ENCODE measurements around the gene RADX.

RADX gene

GRCh38 chrX:106680716-106681115, 68.9 kb downstream of the RADX start:
- DNase-seq (ENCODE audit: low spot score) (no peak), FAIRE-seq (no peak)

- no peak for FAIRE-seq
These were observed 72.4 kb downstream of the RADX start for GRCh38 chrX:106684207-106684606.

GRCh38 chrX:106692425-106693065, 80.8 kb downstream of the RADX start:
- no peak for DNase-seq (ENCODE audit: low spot score)
- no peak for FAIRE-seq

More at GRCh38 chrX:106684207-106684606, 72.4 kb downstream of the RADX start:
- no peak for DNase-seq (ENCODE audit: low spot score)

GRCh38 chrX:106696502-106696901, 84.7 kb downstream of the RADX start:
- no peak for FAIRE-seq
- DNase-seq (ENCODE audit: low spot score): no peak

GRCh38 chrX:106698693-106699092, 86.9 kb downstream of the RADX start:
- FAIRE-seq: no peak
- DNase-seq (ENCODE audit: low spot score): peak; percentile 2

GRCh38 chrX:106702636-106703035, 90.9 kb downstream of the RADX start:
- DNase-seq (ENCODE audit: low spot score) (no peak), FAIRE-seq (no peak)

- DNase-seq (ENCODE audit: low spot score) (no peak), FAIRE-seq (no peak)
These were observed 94.7 kb downstream of the RADX start for GRCh38 chrX:106706466-106706865.

GRCh38 chrX:106707771-106708454, 96.1 kb downstream of the RADX start:
- no peak for FAIRE-seq

GRCh38 chrX:106710771-106711170, 99.0 kb downstream of the RADX start:
- FAIRE-seq (no peak), DNase-seq (ENCODE audit: low spot score) (no peak)

More at GRCh38 chrX:106707771-106708454, 96.1 kb downstream of the RADX start:
- peak; percentile 16 for DNase-seq (ENCODE audit: low spot score)

GRCh38 chrX:106711375-106711774, 99.6 kb downstream of the RADX start:
- FAIRE-seq (no peak), DNase-seq (ENCODE audit: low spot score) (no peak)

- FAIRE-seq (no peak), DNase-seq (ENCODE audit: low spot score) (no peak)
These were observed 104.2 kb downstream of the RADX start for GRCh38 chrX:106716004-106716403.

- FAIRE-seq (no peak), DNase-seq (ENCODE audit: low spot score) (no peak)
These were observed 104.7 kb downstream of the RADX start for GRCh38 chrX:106716463-106716862.

- no peak for DNase-seq (ENCODE audit: low spot score)
- FAIRE-seq: no peak
These were observed 106.9 kb downstream of the RADX start for GRCh38 chrX:106718709-106719108.

GRCh38 chrX:106725931-106726330, 114.2 kb downstream of the RADX start:
- FAIRE-seq: no peak

GRCh38 chrX:106726485-106727437, 115.0 kb downstream of the RADX start, which contains the start of gene RNF128:
RNF128 (plus strand) TSS chrX:106726701; CDS start chrX:106726914, 213 bp downstream.
- FAIRE-seq: no peak
- DNase-seq (ENCODE audit: low spot score): peak; percentile 40

More at GRCh38 chrX:106725931-106726330, 114.2 kb downstream of the RADX start:
- peak; percentile 2 for DNase-seq (ENCODE audit: low spot score)

GRCh38 chrX:106728337-106728736, 116.6 kb downstream of the RADX start:
- DNase-seq (ENCODE audit: low spot score): no peak
- no peak for FAIRE-seq

All from urothelium cell line (cell line).